Caco-2 (cell line): ENCODE measurements around the gene MTA1. TPM values are rescaled to one million over a fixed set of nuclear protein-coding genes. Genes with fewer than 3 reads are reported as not detected.

Source experiments
- BruUV-seq: library from RNA; stranded (reverse); fragments of 400-500 nt; replicated peaks from 2 replicates; lab custom pipeline; 2021; lab: Mats Ljungman, UMichigan
- CTCF ChIA-PET: fragments of 300-600 bp; sonication (Branson Sonifier 250); formaldehyde crosslinking; loops from one replicate; lab custom pipeline; 2022; ENCODE audit warnings: antibody characterized with exemption; lab: Charles Lee
- POLR2A ChIA-PET: fragments of 300-600 bp; sonication (Branson Sonifier 250); formaldehyde crosslinking; loops from one replicate; lab custom pipeline; 2022; ENCODE audit warnings: antibody characterized with exemption; lab: Charles Lee
- DNase-seq, 2 experiments: peaks; one replicate each; pipeline versions ENCODE4 v3.0.0 to v3.0.0-alpha.2; 2020 to 2022
- H3K27me3 ChIP-seq: replicated peaks from 2 replicates; pipeline ENCODE4 v1.6.0; 2011; ENCODE audit warnings: low read length; ENCODE audit not compliant: control insufficient read depth, insufficient read depth
- H3K36me3 ChIP-seq: 2 replicates; pipeline ENCODE4 v1.5.1; 2011; ENCODE audit warnings: low read length; ENCODE audit not compliant: control insufficient read depth, insufficient read depth
- H3K4me1 ChIP-seq: fragments of 250-450 bp; sonication (Bioruptor Pico); 2 replicates; pipeline ENCODE4 v1.5.1; 2020; ENCODE audit warnings: mild to moderate bottlenecking
- H3K4me3 ChIP-seq: 2 replicates; pipeline ENCODE4 v1.5.1; 2011; ENCODE audit warnings: low read depth, mild to moderate bottlenecking, control low read depth, low read length
- H3K9me3 ChIP-seq: fragments of 250-450 bp; sonication (Bioruptor Pico); 2 replicates; pipeline ENCODE4 v1.5.1; 2020; ENCODE audit warnings: mild to moderate bottlenecking, moderate library complexity
- H3K27ac Mint-ChIP-seq: one replicate; pipeline ENCODE4 v1.8.0; 2022; ENCODE audit warnings: mixed read lengths; ENCODE audit not compliant: unreplicated experiment
- H3K27me3 Mint-ChIP-seq: one replicate; pipeline ENCODE4 v1.8.0; 2022; ENCODE audit warnings: mixed read lengths; ENCODE audit not compliant: insufficient read depth, unreplicated experiment
- H3K36me3 Mint-ChIP-seq: one replicate; pipeline ENCODE4 v1.8.0; 2022; ENCODE audit warnings: mild to moderate bottlenecking, mixed read lengths; ENCODE audit not compliant: insufficient read depth, unreplicated experiment
- H3K4me1 Mint-ChIP-seq: one replicate; pipeline ENCODE4 v1.8.0; 2022; ENCODE audit warnings: low read depth, mixed read lengths; ENCODE audit not compliant: unreplicated experiment
- H3K4me3 Mint-ChIP-seq: one replicate; pipeline ENCODE4 v1.8.0; 2022; ENCODE audit warnings: mild to moderate bottlenecking, moderate library complexity, mixed read lengths; ENCODE audit not compliant: unreplicated experiment
- H3K9me3 Mint-ChIP-seq: one replicate; pipeline ENCODE4 v1.8.0; 2022; ENCODE audit warnings: mixed read lengths; ENCODE audit not compliant: unreplicated experiment
- CTCF ChIP-seq, 2 experiments: fragments of 200-600 bp in 1 of 2; IDR thresholded peaks; 1 replicate in 1 of 2; 2 replicates in 1 of 2; pipeline versions ENCODE4 v1.5.1 to v1.8.0; 2011 to 2022; ENCODE audit warnings: antibody characterized with exemption in 1 of 2, control low read depth in 1 of 2, inconsistent platforms in 1 of 2, low read depth in 1 of 2, low read length in 1 of 2, mild to moderate bottlenecking in 1 of 2, moderate library complexity in 1 of 2; ENCODE audit not compliant: insufficient read depth in 1 of 2, severe bottlenecking in 1 of 2, unreplicated experiment in 1 of 2
- intact Hi-C: fragments of 100-400 bp; cut with micrococcal nuclease; formaldehyde crosslinking; loops from one replicate; pipeline ENCODE4 v1.10.0; 2022; ENCODE audit not compliant: unreplicated experiment
- total RNA-seq: library from RNA; stranded (reverse); gene quantifications from 2 replicates; pipeline ENCODE4 v1.2.3, GENCODE V29; 2022

Gene MTA1
- total RNA-seq, 1 experiment from 2014 or later: 167 TPM

- no TSS peak for BruUV-seq
These were observed 59.0 kb downstream of the MTA1 start for GRCh38 chr14:105478398-105479251.

GRCh38 chr14:105479431-105480158 lies 60.0 kb downstream of the MTA1 start:
- peaks cover 13% of the 10 kb centered on the region for H3K4me1 Mint-ChIP-seq
- H3K27ac Mint-ChIP-seq: no peak overlapping the region
- no peaks in the 10 kb centered on the region for H3K9me3 Mint-ChIP-seq
- peaks cover 7% of the 10 kb centered on the region for H3K27me3 Mint-ChIP-seq
- intact Hi-C loops: loop anchor here (2.0 kb wide), 1 partner anchor 109 kb away; no protein-coding TSS in a partner anchor
- Histone ChIP-seq H3K36me3 (no peaks in the 10 kb centered on the region), H3K27me3 (no peaks in the 10 kb centered on the region; the same call in 1 of the 2 replicates), H3K4me3 (no peak overlapping the region), H3K4me1 (peaks cover 25% of the 10 kb centered on the region), H3K9me3 (no peaks in the 10 kb centered on the region)
- no TSS peak for BruUV-seq
- H3K4me3 Mint-ChIP-seq: no peak overlapping the region
- POLR2A ChIA-PET: no interaction called here
- TF ChIP-seq CTCF (IDR thresholded peaks at IDR 0.05; ENCODE audit: insufficient read depth in 1 of 2, low read depth in 1 of 2, low read length in 1 of 2, severe bottlenecking in 1 of 2, unreplicated experiment in 1 of 2): no peak
- CTCF ChIA-PET: no interaction called here
- H3K36me3 Mint-ChIP-seq: peaks cover 9% of the 10 kb centered on the region
- no peak for DNase-seq

More at GRCh38 chr14:105478398-105479251, 59.0 kb downstream of the MTA1 start:
- ChIA-PET POLR2A (no interaction called here), CTCF (interaction anchor here (0.6 to 0.8 kb wide), 3 partner anchors 11 to 651 kb away, joined by 3 to 4 read pairs (median 4); no protein-coding TSS in a partner anchor)
- no peak for DNase-seq
- no peak for TF ChIP-seq CTCF (IDR thresholded peaks at IDR 0.05; ENCODE audit: insufficient read depth in 1 of 2, low read depth in 1 of 2, low read length in 1 of 2, severe bottlenecking in 1 of 2, unreplicated experiment in 1 of 2)
- H3K4me1 ChIP-seq: peaks cover 28% of the 10 kb centered on the region
- H3K27me3 ChIP-seq: no peaks in the 10 kb centered on the region; the same call in 1 of the 2 replicates
- Mint-ChIP-seq H3K36me3 (peaks cover 9% of the 10 kb centered on the region), H3K27ac (no peak overlapping the region), H3K9me3 (no peaks in the 10 kb centered on the region), H3K4me3 (no peak overlapping the region), H3K4me1 (peaks cover 13% of the 10 kb centered on the region), H3K27me3 (peaks cover 7% of the 10 kb centered on the region)
- no peaks in the 10 kb centered on the region for H3K9me3 ChIP-seq
- H3K36me3 ChIP-seq: no peaks in the 10 kb centered on the region
- peak overlapping the region; percentile 10; the same call in 1 of the 2 replicates for H3K4me3 ChIP-seq
- intact Hi-C loops: no loop called here

- Mint-ChIP-seq H3K36me3 (peaks cover 9% of the 10 kb centered on the region), H3K27ac (peak overlapping the region; percentile 96), H3K4me1 (peaks cover 13% of the 10 kb centered on the region), H3K4me3 (peak overlapping the region; percentile 78), H3K27me3 (peaks cover 7% of the 10 kb centered on the region), H3K9me3 (no peaks in the 10 kb centered on the region)
- ChIA-PET POLR2A (interaction anchor here (1.0 to 2.0 kb wide), 3 partner anchors 10 to 179 kb away, joined by 4 to 14 read pairs (median 7); partner anchors contain the start of gene BRF1), CTCF (interaction anchor here (0.6 to 1.9 kb wide), 17 partner anchors 8 to 728 kb away, joined by 3 to 57 read pairs (median 5); partner anchors contain the start of genes PACS2, SIVA1 and TEDC1)
- TF ChIP-seq CTCF (IDR thresholded peaks at IDR 0.05; ENCODE audit: insufficient read depth in 1 of 2, low read depth in 1 of 2, low read length in 1 of 2, severe bottlenecking in 1 of 2, unreplicated experiment in 1 of 2): no peak
- no peak for DNase-seq
- H3K36me3 ChIP-seq: no peaks in the 10 kb centered on the region
- no peaks in the 10 kb centered on the region; the same call in 1 of the 2 replicates for H3K27me3 ChIP-seq
- H3K4me3 ChIP-seq: no peak overlapping the region
- no TSS peak for BruUV-seq
- intact Hi-C loops: loop anchor here (2.0 kb wide), 1 partner anchor 109 kb away; no protein-coding TSS in a partner anchor
- H3K4me1 ChIP-seq: peaks cover 19% of the 10 kb centered on the region
- no peaks in the 10 kb centered on the region for H3K9me3 ChIP-seq
These were observed 60.6 kb downstream of the MTA1 start for GRCh38 chr14:105480199-105480746.
